ENCODE results near the gene ADAMTS18. TPM values are rescaled to one million over a fixed set of nuclear protein-coding genes. Genes with fewer than 3 reads are reported as not detected.

The ADAMTS18 gene
- total and polyA plus RNA-seq, 2 donors (not counting 3 experiments of a cell fraction or from before 2014, with no cell fraction given) = 18.4 to 27.5 TPM

GRCh38 chr16:77406680-77407079, 28.2 kb downstream of the ADAMTS18 start:
- Histone ChIP-seq H3K9ac (replicated peaks; ENCODE audit: extremely low read depth, insufficient read depth, low read length) (no peak overlapping the region), H3K79me2 (ENCODE audit: control insufficient read depth, insufficient read depth, low read length) (peaks cover 13% of the 10 kb centered on the region), H3K4me3 (replicated peaks in 1 of 3; ENCODE audit: insufficient read depth in 1 of 3, low read depth in 1 of 3, low read length in 3 of 3) (no peak overlapping the region), H3K27ac (ENCODE audit: insufficient read depth, low read depth, low read length) (no peak overlapping the region), H3K27me3 (ENCODE audit: control insufficient read depth in 2 of 2, insufficient read depth in 2 of 2, low read length in 2 of 2) (no peaks in the 10 kb centered on the region), H3K4me1 (ENCODE audit: control insufficient read depth, extremely low read depth, insufficient read depth, low read length) (peaks cover 25% of the 10 kb centered on the region), H4K20me1 (replicated peaks; ENCODE audit: control insufficient read depth, extremely low read depth, insufficient read depth, low read length) (no peaks in the 10 kb centered on the region), H2AFZ (ENCODE audit: low read depth, low read length) (no peak overlapping the region), H3K9me3 (replicated peaks; ENCODE audit: control insufficient read depth, insufficient read depth, low read length) (no peaks in the 10 kb centered on the region), H3K36me3 (ENCODE audit: control insufficient read depth in 2 of 2, extremely low read depth in 1 of 2, insufficient read depth in 2 of 2, low read length in 2 of 2) (peaks cover 0 to 4% of the 10 kb centered on the region in 2 experiments), H3K9me1 (replicated peaks; ENCODE audit: control insufficient read depth, extremely low read depth, insufficient read depth, low read length) (no peaks in the 10 kb centered on the region), H3K4me2 (ENCODE audit: insufficient read depth, low read length) (no peak overlapping the region)
- TF ChIP-seq, protein P1, sequence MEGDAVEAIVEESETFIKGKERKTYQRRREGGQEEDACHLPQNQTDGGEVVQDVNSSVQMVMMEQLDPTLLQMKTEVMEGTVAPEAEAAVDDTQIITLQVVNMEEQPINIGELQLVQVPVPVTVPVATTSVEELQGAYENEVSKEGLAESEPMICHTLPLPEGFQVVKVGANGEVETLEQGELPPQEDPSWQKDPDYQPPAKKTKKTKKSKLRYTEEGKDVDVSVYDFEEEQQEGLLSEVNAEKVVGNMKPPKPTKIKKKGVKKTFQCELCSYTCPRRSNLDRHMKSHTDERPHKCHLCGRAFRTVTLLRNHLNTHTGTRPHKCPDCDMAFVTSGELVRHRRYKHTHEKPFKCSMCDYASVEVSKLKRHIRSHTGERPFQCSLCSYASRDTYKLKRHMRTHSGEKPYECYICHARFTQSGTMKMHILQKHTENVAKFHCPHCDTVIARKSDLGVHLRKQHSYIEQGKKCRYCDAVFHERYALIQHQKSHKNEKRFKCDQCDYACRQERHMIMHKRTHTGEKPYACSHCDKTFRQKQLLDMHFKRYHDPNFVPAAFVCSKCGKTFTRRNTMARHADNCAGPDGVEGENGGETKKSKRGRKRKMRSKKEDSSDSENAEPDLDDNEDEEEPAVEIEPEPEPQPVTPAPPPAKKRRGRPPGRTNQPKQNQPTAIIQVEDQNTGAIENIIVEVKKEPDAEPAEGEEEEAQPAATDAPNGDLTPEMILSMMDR (IDR thresholded peaks at IDR 0.05; ENCODE audit: extremely low read depth in 1 of 2, insufficient read depth in 1 of 2, low read depth in 1 of 2, low read length in 2 of 2) = peak; percentile 26 to 28
- TF ChIP-seq, protein P2, sequence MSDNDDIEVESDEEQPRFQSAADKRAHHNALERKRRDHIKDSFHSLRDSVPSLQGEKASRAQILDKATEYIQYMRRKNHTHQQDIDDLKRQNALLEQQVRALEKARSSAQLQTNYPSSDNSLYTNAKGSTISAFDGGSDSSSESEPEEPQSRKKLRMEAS (IDR thresholded peaks at IDR 0.05; ENCODE audit: insufficient read depth, insufficient read length) = no peak
- CTCF ChIA-PET = interaction anchor here (0.9 to 3.8 kb wide), 7 partner anchors 12 to 253 kb away, joined by 3 to 31 read pairs (median 6); no protein-coding TSS in a partner anchor
- BruUV-seq (replicated peaks) = no TSS peak
- DNase-seq (ENCODE audit: low read depth, low spot score) = peak; percentile 32
- no peak for FAIRE-seq
- POLR2A ChIA-PET = no interaction called here
- intact Hi-C loops (cut with micrococcal nuclease) (loop anchor here (1.0 kb wide), 3 partner anchors 170 to 254 kb away; no protein-coding TSS in a partner anchor), dilution Hi-C loops (cut with MboI; ENCODE audit: extremely low pct_ligation_motif_present, low sequenced_read_pairs) (no loop called here)

DNA sequence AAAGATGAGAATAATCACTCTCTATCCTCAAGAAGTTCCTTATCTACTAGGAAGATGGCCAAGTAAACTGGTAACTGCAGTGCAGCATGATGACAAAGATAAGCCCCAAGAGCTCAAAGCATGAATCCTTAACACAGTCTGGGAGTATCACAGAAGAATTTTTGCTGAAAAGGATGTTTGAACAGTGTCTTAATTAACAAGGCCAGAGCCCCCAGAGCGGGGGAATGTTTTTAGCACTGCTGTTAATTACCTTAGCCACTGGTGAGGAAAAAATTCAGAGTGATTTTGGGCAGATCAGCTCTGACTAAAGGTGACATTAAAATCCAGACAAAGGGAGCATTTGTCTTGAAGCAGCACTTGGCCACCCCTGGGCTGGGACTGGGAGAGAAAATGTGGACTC, 30.1 kb downstream of the ADAMTS18 start:
- DNase-seq (ENCODE audit: low read depth, low spot score) (no peak), FAIRE-seq (no peak)
- Histone ChIP-seq H3K9me1 (replicated peaks; ENCODE audit: control insufficient read depth, extremely low read depth, insufficient read depth, low read length) (no peaks in the 10 kb centered on the region), H3K9ac (replicated peaks; ENCODE audit: extremely low read depth, insufficient read depth, low read length) (no peak overlapping the region), H3K36me3 (ENCODE audit: control insufficient read depth in 2 of 2, extremely low read depth in 1 of 2, insufficient read depth in 2 of 2, low read length in 2 of 2) (peaks cover 0 to 1% of the 10 kb centered on the region in 2 experiments), H3K27ac (ENCODE audit: insufficient read depth, low read depth, low read length) (no peak overlapping the region), H3K79me2 (ENCODE audit: control insufficient read depth, insufficient read depth, low read length) (peaks cover 15% of the 10 kb centered on the region), H3K4me2 (ENCODE audit: insufficient read depth, low read length) (no peak overlapping the region), H3K4me1 (ENCODE audit: control insufficient read depth, extremely low read depth, insufficient read depth, low read length) (peaks cover 26% of the 10 kb centered on the region), H3K9me3 (replicated peaks; ENCODE audit: control insufficient read depth, insufficient read depth, low read length) (no peaks in the 10 kb centered on the region), H2AFZ (ENCODE audit: low read depth, low read length) (peak overlapping the region; percentile 26), H3K27me3 (ENCODE audit: control insufficient read depth in 2 of 2, insufficient read depth in 2 of 2, low read length in 2 of 2) (no peaks in the 10 kb centered on the region), H4K20me1 (replicated peaks; ENCODE audit: control insufficient read depth, extremely low read depth, insufficient read depth, low read length) (no peaks in the 10 kb centered on the region), H3K4me3 (replicated peaks in 1 of 3; ENCODE audit: insufficient read depth in 1 of 3, low read depth in 1 of 3, low read length in 3 of 3) (no peak overlapping the region)
- ChIA-PET CTCF (interaction anchor here (0.9 to 2.1 kb wide), 6 partner anchors 27 to 256 kb away, joined by 3 to 12 read pairs (median 4); no protein-coding TSS in a partner anchor), POLR2A (no interaction called here)
- no peak for TF ChIP-seq POLR2A (IDR thresholded peaks at IDR 0.05; ENCODE audit: low read depth, low read length)
- TF ChIP-seq EZH2 (IDR thresholded peaks at IDR 0.05; ENCODE audit: borderline replicate concordance, low read depth, low read length, severe bottlenecking) = no peak
- peak; percentile 20 for TF ChIP-seq GATA2 (IDR thresholded peaks at IDR 0.05; ENCODE audit: insufficient read depth, insufficient read length, low read depth, low read length)
- TF ChIP-seq POLR2AphosphoS5 (IDR thresholded peaks at IDR 0.05; ENCODE audit: insufficient read depth, low read depth, low read length) = no peak
- BruUV-seq (replicated peaks) = no TSS peak
- dilution Hi-C loops (cut with MboI; ENCODE audit: extremely low pct_ligation_motif_present, low sequenced_read_pairs) = no loop called here
- intact Hi-C loops (cut with micrococcal nuclease) = no loop called here
